Endothelial cell (in vitro differentiated cells): ENCODE measurements around the gene ADAP2. TPM values are rescaled to one million over a fixed set of nuclear protein-coding genes. Genes with fewer than 3 reads are reported as not detected.
"Not testable (repeated sequence)": the region's sequence is repeated elsewhere in the genome, so short reads cannot be mapped to it uniquely, and the experiment has no call there.

Source experiments
- DNase-seq: peaks from one replicate; pipeline ENCODE4 v3.0.0; 2021; ENCODE audit warnings: low spot score
- H3K27ac Mint-ChIP-seq: one replicate; pipeline ENCODE4 v1.8.0; 2021; ENCODE audit warnings: mixed read lengths, inconsistent platforms; ENCODE audit not compliant: unreplicated experiment
- H3K27me3 Mint-ChIP-seq: one replicate; pipeline ENCODE4 v1.8.0; 2021; ENCODE audit warnings: mild to moderate bottlenecking, moderate library complexity, mixed read lengths, inconsistent platforms; ENCODE audit not compliant: unreplicated experiment
- H3K36me3 Mint-ChIP-seq: one replicate; pipeline ENCODE4 v1.8.0; 2021; ENCODE audit warnings: mild to moderate bottlenecking, low read depth, mixed read lengths, inconsistent platforms; ENCODE audit not compliant: unreplicated experiment
- H3K4me1 Mint-ChIP-seq: one replicate; pipeline ENCODE4 v1.8.0; 2021; ENCODE audit warnings: mild to moderate bottlenecking, mixed read lengths, inconsistent platforms; ENCODE audit not compliant: unreplicated experiment
- H3K4me3 Mint-ChIP-seq: one replicate; pipeline ENCODE4 v1.8.0; 2021; ENCODE audit warnings: mild to moderate bottlenecking, mixed read lengths, inconsistent platforms; ENCODE audit not compliant: unreplicated experiment
- H3K9me3 Mint-ChIP-seq: one replicate; pipeline ENCODE4 v1.8.0; 2021; ENCODE audit warnings: mixed read lengths, inconsistent platforms; ENCODE audit not compliant: unreplicated experiment
- total RNA-seq: library from RNA; stranded (reverse); fragmentation: NEBNext Ultra II Directional; extraction: Animal tissue kit (Norgen Biotek cat#: 25700); gene quantifications from one replicate; pipeline ENCODE4 v1.2.1, GENCODE V29; 2021; ENCODE audit not compliant: unreplicated experiment
- TF ChIP-seq, protein P1 (sequence below): fragments of 200-600 bp; sonication (generic); IDR thresholded peaks from one replicate; pipeline ENCODE4 v1.5.0; 2021; ENCODE audit warnings: antibody characterized with exemption; ENCODE audit not compliant: unreplicated experiment

The ADAP2 gene
- total RNA-seq, 1 donor from 2014 or later, result 0.95 TPM

DNA sequence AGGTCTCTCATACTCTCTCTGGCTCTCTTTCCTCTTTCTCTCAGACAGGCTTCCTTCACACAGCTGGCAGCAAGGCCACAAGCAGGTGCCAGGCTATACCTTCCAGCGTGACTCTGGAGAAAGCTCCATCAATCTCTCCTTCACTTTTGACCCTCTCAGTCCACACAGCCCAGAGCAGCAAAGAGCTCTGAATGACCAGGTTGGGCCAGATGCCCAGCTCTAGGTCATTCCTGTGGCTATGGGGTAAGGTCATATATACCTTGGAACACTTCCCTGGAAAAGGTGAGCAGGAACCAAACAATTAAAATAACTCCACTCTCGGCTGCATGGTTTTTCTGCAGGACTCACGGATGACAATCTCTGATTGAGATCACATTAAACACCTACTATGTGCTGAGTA is 8.8 kb downstream of the ADAP2 start:
- H3K36me3 Mint-ChIP-seq, result no peaks in the 10 kb centered on the region
- H3K4me3 Mint-ChIP-seq, result no peak overlapping the region
- TF ChIP-seq, protein P1, sequence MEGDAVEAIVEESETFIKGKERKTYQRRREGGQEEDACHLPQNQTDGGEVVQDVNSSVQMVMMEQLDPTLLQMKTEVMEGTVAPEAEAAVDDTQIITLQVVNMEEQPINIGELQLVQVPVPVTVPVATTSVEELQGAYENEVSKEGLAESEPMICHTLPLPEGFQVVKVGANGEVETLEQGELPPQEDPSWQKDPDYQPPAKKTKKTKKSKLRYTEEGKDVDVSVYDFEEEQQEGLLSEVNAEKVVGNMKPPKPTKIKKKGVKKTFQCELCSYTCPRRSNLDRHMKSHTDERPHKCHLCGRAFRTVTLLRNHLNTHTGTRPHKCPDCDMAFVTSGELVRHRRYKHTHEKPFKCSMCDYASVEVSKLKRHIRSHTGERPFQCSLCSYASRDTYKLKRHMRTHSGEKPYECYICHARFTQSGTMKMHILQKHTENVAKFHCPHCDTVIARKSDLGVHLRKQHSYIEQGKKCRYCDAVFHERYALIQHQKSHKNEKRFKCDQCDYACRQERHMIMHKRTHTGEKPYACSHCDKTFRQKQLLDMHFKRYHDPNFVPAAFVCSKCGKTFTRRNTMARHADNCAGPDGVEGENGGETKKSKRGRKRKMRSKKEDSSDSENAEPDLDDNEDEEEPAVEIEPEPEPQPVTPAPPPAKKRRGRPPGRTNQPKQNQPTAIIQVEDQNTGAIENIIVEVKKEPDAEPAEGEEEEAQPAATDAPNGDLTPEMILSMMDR, result no peak
- H3K27ac Mint-ChIP-seq, result no peak overlapping the region
- no peaks in the 10 kb centered on the region for H3K9me3 Mint-ChIP-seq
- no peak for DNase-seq
- no peaks in the 10 kb centered on the region for H3K4me1 Mint-ChIP-seq
- H3K27me3 Mint-ChIP-seq, result peaks cover 5% of the 10 kb centered on the region

DNA sequence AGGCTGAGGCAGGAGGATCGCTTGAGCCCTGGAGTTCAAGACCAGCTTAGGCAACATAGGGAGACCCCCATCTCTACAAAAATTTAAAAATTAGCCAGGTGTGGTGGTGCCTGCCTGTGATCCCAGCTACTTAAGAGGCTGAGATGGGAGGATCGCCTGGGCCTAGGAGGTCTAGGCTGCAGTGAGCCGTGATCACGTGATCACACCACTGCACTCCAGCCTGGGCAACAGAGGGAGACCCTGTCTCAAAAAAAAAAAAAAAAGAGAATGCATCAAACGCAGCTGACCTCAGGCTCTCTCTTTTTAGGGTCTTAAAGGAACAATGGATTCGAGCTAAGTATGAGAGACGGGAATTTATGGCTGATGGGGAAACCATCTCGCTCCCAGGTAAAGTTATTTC is 9.8 kb downstream of the ADAP2 start:
- not testable (repeated sequence) for H3K4me1 Mint-ChIP-seq, H3K4me3 Mint-ChIP-seq, H3K36me3 Mint-ChIP-seq, H3K27ac Mint-ChIP-seq, H3K27me3 Mint-ChIP-seq, DNase-seq, H3K9me3 Mint-ChIP-seq

DNA sequence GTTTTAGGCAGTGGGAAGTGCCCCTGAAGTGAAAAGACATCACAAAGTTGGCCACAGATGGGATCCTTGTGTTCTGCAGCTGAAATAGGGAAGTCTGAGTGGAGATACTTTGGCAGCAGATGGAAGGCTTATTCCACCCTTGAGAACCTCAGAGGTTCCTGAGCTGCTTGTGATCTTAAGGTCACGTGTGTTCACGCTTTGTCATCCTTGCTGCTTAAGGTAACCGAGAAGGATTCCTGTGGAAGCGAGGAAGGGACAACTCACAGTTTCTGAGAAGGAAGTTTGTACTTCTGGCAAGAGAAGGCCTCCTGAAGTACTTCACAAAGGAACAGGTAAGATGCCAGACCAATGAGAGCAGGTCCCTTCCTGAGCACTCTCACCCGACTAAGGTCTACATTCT is 12.2 kb downstream of the ADAP2 start:
- TF ChIP-seq, protein P1, result no peak
- Mint-ChIP-seq H3K36me3 (no peaks in the 10 kb centered on the region), H3K27ac (no peak overlapping the region), H3K4me3 (no peak overlapping the region), H3K27me3 (peaks cover 2% of the 10 kb centered on the region), H3K9me3 (no peaks in the 10 kb centered on the region), H3K4me1 (no peaks in the 10 kb centered on the region)
- no peak for DNase-seq

DNA sequence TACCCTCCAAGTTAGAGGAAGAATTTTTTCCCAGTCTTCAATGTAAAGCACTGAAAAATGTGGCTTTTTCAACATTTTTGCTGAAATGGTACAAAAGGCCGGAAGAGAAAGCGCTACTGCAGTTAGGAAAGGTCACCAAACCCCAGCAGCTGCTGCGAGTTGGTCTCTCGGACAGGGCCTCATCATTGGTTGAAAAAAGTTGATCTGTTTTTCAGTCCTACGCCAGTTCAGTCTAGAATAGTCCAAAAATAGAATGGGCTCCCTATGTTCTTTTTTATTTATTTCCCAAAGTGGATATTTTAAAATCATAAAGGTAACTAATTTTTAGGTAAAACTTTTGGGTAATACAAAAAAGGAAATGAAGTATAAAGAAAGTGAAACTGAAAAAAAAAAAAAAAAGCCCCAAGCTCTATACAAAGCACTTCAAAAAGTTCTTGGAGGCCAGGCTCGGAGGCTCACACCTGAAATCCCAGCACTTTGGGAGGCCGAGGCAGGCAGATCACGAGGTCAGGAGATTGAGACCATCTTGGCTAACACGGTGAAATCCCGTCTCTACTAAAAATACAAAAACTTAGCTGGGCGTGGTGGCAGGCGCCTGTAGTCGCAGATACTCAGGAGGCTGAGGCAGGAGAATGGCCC is 17.4 kb downstream of the ADAP2 start:
- Mint-ChIP-seq H3K4me3 (no peak overlapping the region), H3K27me3 (no peaks in the 10 kb centered on the region), H3K9me3 (no peaks in the 10 kb centered on the region), H3K36me3 (no peaks in the 10 kb centered on the region), H3K4me1 (no peaks in the 10 kb centered on the region), H3K27ac (no peak overlapping the region)
- DNase-seq, result no peak
- TF ChIP-seq, protein P1, result no peak

DNA sequence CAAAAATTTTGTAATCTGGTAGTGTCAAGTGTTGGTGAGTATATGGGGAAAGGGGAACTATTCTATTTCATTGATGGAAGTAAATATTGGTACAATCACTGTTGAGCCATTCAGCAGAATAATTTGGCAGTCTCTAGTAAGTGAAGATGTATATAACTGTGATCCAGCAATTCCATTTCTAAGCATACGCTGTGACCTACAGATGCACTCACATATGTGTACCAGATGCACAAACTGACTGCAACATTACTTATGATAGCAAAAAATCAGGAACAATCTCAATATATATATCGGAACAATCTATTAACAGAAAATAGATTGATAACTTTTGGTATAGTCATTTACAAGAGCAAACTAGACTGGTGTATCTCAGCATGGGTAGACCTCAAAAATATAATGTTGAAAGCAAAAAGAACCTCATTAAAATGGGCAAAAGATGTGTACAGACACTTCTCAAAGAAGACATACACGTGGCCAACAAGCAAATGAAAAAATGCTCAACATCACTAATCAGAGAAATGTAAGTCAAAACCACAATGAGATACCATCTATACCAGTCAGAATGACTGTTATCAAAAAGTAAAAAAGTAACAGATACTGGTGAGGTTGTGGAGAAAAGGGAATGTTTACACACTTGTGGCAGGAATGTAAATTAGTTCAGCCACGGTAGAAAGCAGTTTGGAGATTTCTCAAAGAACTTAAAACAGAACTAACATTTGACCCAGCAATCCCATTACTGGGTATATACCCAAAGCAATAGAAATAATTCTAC is 20.7 kb downstream of the ADAP2 start:
- no peaks in the 10 kb centered on the region for H3K36me3 Mint-ChIP-seq
- no peaks in the 10 kb centered on the region for H3K4me1 Mint-ChIP-seq
- no peak overlapping the region for H3K27ac Mint-ChIP-seq
- DNase-seq, result no peak
- no peaks in the 10 kb centered on the region for H3K9me3 Mint-ChIP-seq
- peaks cover 1% of the 10 kb centered on the region for H3K27me3 Mint-ChIP-seq
- no peak overlapping the region for H3K4me3 Mint-ChIP-seq
- TF ChIP-seq, protein P1, result no peak
